T-helper 2 cell treated with Interferon-gamma antibody and Interleukin-4, amounts not matched to agents 100 ng/mL and 5 ng/mL, for 36 hours (primary cell): ENCODE measurements around the gene TMED1. TPM values are rescaled to one million over a fixed set of nuclear protein-coding genes. Genes with fewer than 3 reads are reported as not detected.
"Not testable (repeated sequence)": the region's sequence is repeated elsewhere in the genome, so short reads cannot be mapped to it uniquely, and the experiment has no call there.

ENCODE experiments used
- intact Hi-C: fragments of 100-400 bp; cut with micrococcal nuclease; formaldehyde crosslinking; loops from one replicate; pipeline ENCODE4 v1.15.1; 2023
- total RNA-seq: library from RNA; stranded (reverse); gene quantifications from 2 replicates; pipeline ENCODE4 v1.2.3, GENCODE V29; 2022

The TMED1 gene
- total RNA-seq = 10.0 and 12.8 TPM in 2 replicates

- intact Hi-C loops = loop anchor here (1.0 kb wide), 4 partner anchors 35 to 182 kb away; partner anchors contain the start of genes CARM1 and ILF3
Observed at GRCh38 chr19:10835754-10836478, at the start of gene TMED1. Gene TMED1 (minus strand): TSS chr19:10836212. CDS start chr19:10836191, 21 bp downstream.

GRCh38 chr19:10885201-10886169 lies 49.5 kb upstream of the TMED1 start:
- intact Hi-C loops = no loop called here

GRCh38 chr19:10884274-10884673 lies 48.3 kb upstream of the TMED1 start:
- intact Hi-C loops = no loop called here

GRCh38 chr19:10882108-10882457 lies 46.1 kb upstream of the TMED1 start:
- intact Hi-C loops = no loop called here

- intact Hi-C loops = no loop called here
Observed at GRCh38 chr19:10881403-10882107, 45.5 kb upstream of the TMED1 start.

GRCh38 chr19:10878253-10878652 lies 42.2 kb upstream of the TMED1 start:
- intact Hi-C loops = no loop called here

GRCh38 chr19:10877608-10878007 lies 41.6 kb upstream of the TMED1 start:
- intact Hi-C loops = not testable (repeated sequence)

GRCh38 chr19:10876459-10877240 lies 40.6 kb upstream of the TMED1 start:
- intact Hi-C loops = no loop called here

- intact Hi-C loops = no loop called here
Observed at GRCh38 chr19:10874024-10874423, 38.0 kb upstream of the TMED1 start.

- intact Hi-C loops = no loop called here
Observed at GRCh38 chr19:10872546-10873107, 36.6 kb upstream of the TMED1 start.

- intact Hi-C loops = loop anchor here (1.0 kb wide), 5 partner anchors 36 to 306 kb away; partner anchors contain the start of genes ILF3, KRI1, TIMM29 and TMED1
Observed at GRCh38 chr19:10871711-10872545, 35.9 kb upstream of the TMED1 start.

- intact Hi-C loops = loop anchor here (1.0 kb wide), 5 partner anchors 35 to 305 kb away; partner anchors contain the start of genes ILF3, KRI1, TIMM29 and TMED1
Observed at GRCh38 chr19:10870955-10871603, 35.1 kb upstream of the TMED1 start, which contains the start of gene CARM1. Gene CARM1 (plus strand): TSS chr19:10871553. CDS start chr19:10871703, 150 bp downstream.

GRCh38 chr19:10870501-10870954 lies 34.5 kb upstream of the TMED1 start:
- intact Hi-C loops = no loop called here

GRCh38 chr19:10869872-10870311 lies 33.9 kb upstream of the TMED1 start:
- intact Hi-C loops = not testable (repeated sequence)

- intact Hi-C loops = no loop called here
Observed at GRCh38 chr19:10868872-10869547, 33.0 kb upstream of the TMED1 start.

GRCh38 chr19:10866495-10866894 lies 30.5 kb upstream of the TMED1 start:
- intact Hi-C loops = no loop called here

- intact Hi-C loops = loop anchor here (1.0 kb wide), 1 partner anchor 147 kb away; no protein-coding TSS in a partner anchor
Observed at GRCh38 chr19:10864538-10864899, 28.5 kb upstream of the TMED1 start.
